ENCODE data around the gene CNDP1. TPM values are rescaled to one million over a fixed set of nuclear protein-coding genes. Genes with fewer than 3 reads are reported as not detected.

CNDP1 gene
- polyA plus RNA-seq, 1 donor = 0.31 TPM

- DNase-seq = peak; percentile 94
These were observed 27.7 kb upstream of the CNDP1 start for GRCh38 chr18:74506448-74507084.

- DNase-seq = no peak
These were observed 27.0 kb upstream of the CNDP1 start for GRCh38 chr18:74507097-74507881.

- no peak for DNase-seq
These were observed 26.4 kb upstream of the CNDP1 start for GRCh38 chr18:74507927-74508326.

GRCh38 chr18:74508366-74508765 is 25.9 kb upstream of the CNDP1 start:
- DNase-seq = no peak

- DNase-seq = no peak
These were observed 25.5 kb upstream of the CNDP1 start for GRCh38 chr18:74508821-74509225.

GRCh38 chr18:74509856-74510769 is 24.2 kb upstream of the CNDP1 start:
- no peak for DNase-seq

- DNase-seq = no peak
These were observed 23.6 kb upstream of the CNDP1 start for GRCh38 chr18:74510770-74511095.

GRCh38 chr18:74511823-74512222 is 22.5 kb upstream of the CNDP1 start:
- no peak for DNase-seq

- DNase-seq = no peak
These were observed 21.8 kb upstream of the CNDP1 start for GRCh38 chr18:74512321-74513053.

GRCh38 chr18:74513149-74513882 is 21.0 kb upstream of the CNDP1 start:
- no peak for DNase-seq

- no peak for DNase-seq
These were observed 20.5 kb upstream of the CNDP1 start for GRCh38 chr18:74513883-74514205.

GRCh38 chr18:74514860-74515495 is 19.3 kb upstream of the CNDP1 start:
- DNase-seq = no peak

- no peak for DNase-seq
These were observed 18.6 kb upstream of the CNDP1 start for GRCh38 chr18:74515620-74516231.

GRCh38 chr18:74516271-74517235 is 17.7 kb upstream of the CNDP1 start:
- no peak for DNase-seq

- DNase-seq = no peak
These were observed 17.1 kb upstream of the CNDP1 start for GRCh38 chr18:74517236-74517630.

GRCh38 chr18:74518456-74519295 is 15.6 kb upstream of the CNDP1 start:
- DNase-seq = no peak

- no peak for DNase-seq
These were observed 14.8 kb upstream of the CNDP1 start for GRCh38 chr18:74519320-74520095.

Data from hindlimb muscle (tissue), 1 donor.